NCI-H1092 (cell line): ENCODE data around the gene GPATCH8.
A peak's percentile ranks its signal among the peaks of the same experiment; 100 is the strongest.
"Not testable (repeated sequence)": the region's sequence is repeated elsewhere in the genome, so short reads cannot be mapped to it uniquely, and the experiment has no call there.

Source experiments
- DNase-seq: peaks from one replicate; lab custom pipeline; 2025; lab: John Stamatoyannopoulos, UW

The GPATCH8 gene

GRCh38 chr17:44396946-44397345, 106.3 kb downstream of the GPATCH8 start:
- DNase-seq, result no peak

- no peak for DNase-seq
Measured at GRCh38 chr17:44394833-44395232, 108.4 kb downstream of the GPATCH8 start.

- DNase-seq, result not testable (repeated sequence)
Measured at GRCh38 chr17:44394112-44394511, 109.1 kb downstream of the GPATCH8 start.

- DNase-seq, result no peak
Measured at GRCh38 chr17:44390250-44390870, 112.8 kb downstream of the GPATCH8 start.

- DNase-seq, result no peak
Measured at GRCh38 chr17:44389723-44390202, 113.4 kb downstream of the GPATCH8 start.

GRCh38 chr17:44389281-44389680, 113.9 kb downstream of the GPATCH8 start, which contains the start of gene ITGA2B:
Gene ITGA2B, minus strand, starts transcription at chr17:44389649. Its CDS starts 176 bp downstream, at chr17:44389473.
- no peak for DNase-seq

GRCh38 chr17:44387804-44388203, 115.4 kb downstream of the GPATCH8 start:
- no peak for DNase-seq

GRCh38 chr17:44386182-44386525, 117.1 kb downstream of the GPATCH8 start:
- DNase-seq, result no peak

GRCh38 chr17:44385287-44386181, 117.7 kb downstream of the GPATCH8 start:
- peak; percentile 47 for DNase-seq

- no peak for DNase-seq
Measured at GRCh38 chr17:44384823-44385286, 118.4 kb downstream of the GPATCH8 start.

GRCh38 chr17:44384281-44384822, 118.9 kb downstream of the GPATCH8 start:
- DNase-seq, result no peak

- no peak for DNase-seq
Measured at GRCh38 chr17:44383861-44384260, 119.3 kb downstream of the GPATCH8 start.

GRCh38 chr17:44383363-44383762, 119.8 kb downstream of the GPATCH8 start:
- no peak for DNase-seq

- DNase-seq, result no peak
Measured at GRCh38 chr17:44382917-44383316, 120.3 kb downstream of the GPATCH8 start.

- no peak for DNase-seq
Measured at GRCh38 chr17:44381810-44382305, 121.3 kb downstream of the GPATCH8 start.

- no peak for DNase-seq
Measured at GRCh38 chr17:44380767-44381166, 122.4 kb downstream of the GPATCH8 start.

- no peak for DNase-seq
Measured at GRCh38 chr17:44379887-44380286, 123.3 kb downstream of the GPATCH8 start.

- no peak for DNase-seq
Measured at GRCh38 chr17:44378171-44378705, 125.0 kb downstream of the GPATCH8 start.

- no peak for DNase-seq
Measured at GRCh38 chr17:44376779-44377178, 126.4 kb downstream of the GPATCH8 start.

- no peak for DNase-seq
Measured at GRCh38 chr17:44376124-44376523, 127.1 kb downstream of the GPATCH8 start.

- no peak for DNase-seq
Measured at GRCh38 chr17:44375196-44376017, 127.8 kb downstream of the GPATCH8 start.
